ES-I3 (cell line): ENCODE results near the gene CRACDL.

Experiments used
- H3K36me3 ChIP-seq: 2 replicates; pipeline ENCODE4 v1.6.1; 2013; ENCODE audit warnings: mild to moderate bottlenecking, low read length, control low read depth, moderate library complexity; ENCODE audit not compliant: insufficient read depth
- H3K4me1 ChIP-seq: 2 replicates; pipeline ENCODE4 v1.6.1; 2013; ENCODE audit warnings: mild to moderate bottlenecking, control low read depth, low read length; ENCODE audit not compliant: insufficient read depth
- H3K9ac ChIP-seq: 2 replicates; pipeline ENCODE4 v1.6.1; 2013; ENCODE audit warnings: low read depth, mild to moderate bottlenecking, low read length, moderate library complexity
- H3K9me3 ChIP-seq: 2 replicates; pipeline ENCODE4 v1.6.1; 2013; ENCODE audit warnings: mild to moderate bottlenecking, low read length, moderate library complexity; ENCODE audit not compliant: control insufficient read depth, insufficient read depth

Gene CRACDL

GRCh38 chr2:98744595-98744994 lies 191.4 kb downstream of the CRACDL start:
- Histone ChIP-seq H3K36me3 (no peaks in the 10 kb centered on the region), H3K9ac (no peak overlapping the region), H3K9me3 (no peaks in the 10 kb centered on the region), H3K4me1 (peaks cover 8% of the 10 kb centered on the region; the same call in 1 of the 2 replicates)
